ENCODE results near the gene IGF2R. TPM values are rescaled to one million over a fixed set of nuclear protein-coding genes. Genes with fewer than 3 reads are reported as not detected.

The IGF2R gene
- total RNA-seq, 2 donors from 2014 or later, result 50.8 TPM

DNA sequence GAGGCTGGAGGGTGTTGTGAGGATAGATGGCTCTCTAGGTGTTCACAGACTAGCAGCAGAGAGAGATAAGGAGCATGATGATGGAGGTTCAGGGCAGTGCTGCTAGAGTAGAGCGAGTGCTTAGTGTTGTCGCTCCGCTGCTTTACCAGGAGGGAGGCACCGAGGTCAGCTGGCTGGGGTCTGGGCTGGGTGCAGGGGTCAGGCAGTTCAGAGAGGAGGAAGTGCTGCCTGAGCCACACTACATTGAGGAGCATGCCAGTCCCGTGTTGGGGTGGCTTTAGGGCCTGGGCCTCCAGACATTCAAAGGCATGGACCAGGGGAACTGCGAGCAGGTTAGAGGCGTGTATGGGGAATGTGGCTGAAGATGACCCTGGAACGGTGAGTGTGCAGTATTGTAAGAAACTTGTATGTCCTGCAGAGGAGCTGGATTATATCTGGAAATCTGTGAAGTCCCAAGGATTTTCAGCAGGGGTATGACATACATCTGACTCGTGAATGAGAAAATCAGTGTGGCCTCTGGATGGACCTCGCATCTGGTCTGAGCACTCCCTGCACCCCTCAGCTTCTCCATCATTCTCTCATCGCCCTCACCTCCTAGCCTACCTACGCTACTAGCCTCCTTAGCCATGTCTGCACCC, 66.9 kb downstream of the IGF2R start:
- peaks cover 6 to 18% of the 10 kb centered on the region in 2 donors for H3K36me3 ChIP-seq (replicated peaks in 1 of 2; ENCODE audit: insufficient read depth in 1 of 2, low read depth in 2 of 2)
- intact Hi-C loops (cut with DNase I), result loop anchor here (10.0 kb wide), 1 partner anchor 51 kb away; no protein-coding TSS in a partner anchor
- no peak for ATAC-seq

DNA sequence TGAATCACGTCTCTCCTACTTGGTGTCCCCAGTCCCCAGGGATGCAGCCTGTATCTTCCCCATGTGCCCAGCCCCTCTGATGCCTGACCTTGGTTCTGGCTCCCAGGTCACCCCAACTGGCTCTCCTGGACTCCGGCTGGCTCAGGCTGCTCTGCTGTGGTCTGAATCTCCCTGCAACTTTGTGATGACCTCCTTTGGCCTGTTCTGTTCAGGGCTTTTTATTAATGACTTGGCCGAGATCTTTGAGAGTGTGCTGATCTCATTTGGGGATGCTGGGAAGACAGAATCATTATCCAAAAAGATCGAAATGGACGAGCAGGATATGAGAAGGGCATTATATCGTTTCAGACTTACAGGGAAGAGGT, 67.4 kb downstream of the IGF2R start:
- intact Hi-C loops (cut with DNase I), result loop anchor here (10.0 kb wide), 1 partner anchor 52 kb away; no protein-coding TSS in a partner anchor
- WGBS, 2 donors, result 89 to 91% methylated on average over 6 of the region's 6 CpGs
- ATAC-seq (no peak), DNase-seq (no peak)
- Histone ChIP-seq H3K4me1 (peaks cover under 1% of the 10 kb centered on the region), H3K9me3 (no peaks in the 10 kb centered on the region), H3K36me3 (replicated peaks in 1 of 2; ENCODE audit: insufficient read depth in 1 of 2, low read depth in 2 of 2) (peaks cover 6 to 19% of the 10 kb centered on the region in 2 donors), H3K27me3 (no peaks in the 10 kb centered on the region), H3K27ac (no peak overlapping the region), H3K4me3 (no peak overlapping the region)
- TF ChIP-seq POLR2A (IDR thresholded peaks at IDR 0.05), result no peak
- no peak for TF ChIP-seq CTCF (IDR thresholded peaks at IDR 0.05)

More for the DNA sequence above, 66.9 kb downstream of the IGF2R start:
- no peak overlapping the region for H3K4me3 ChIP-seq
- H3K9me3 ChIP-seq, result no peaks in the 10 kb centered on the region
- TF ChIP-seq POLR2A (IDR thresholded peaks at IDR 0.05) (no peak), CTCF (IDR thresholded peaks at IDR 0.05) (no peak)
- H3K27me3 ChIP-seq, result no peaks in the 10 kb centered on the region
- WGBS, 2 donors, result 90 to 92% methylated on average over 12 of the region's 12 CpGs
- no peaks in the 10 kb centered on the region for H3K4me1 ChIP-seq
- no peak overlapping the region for H3K27ac ChIP-seq
- DNase-seq, result no peak

DNA sequence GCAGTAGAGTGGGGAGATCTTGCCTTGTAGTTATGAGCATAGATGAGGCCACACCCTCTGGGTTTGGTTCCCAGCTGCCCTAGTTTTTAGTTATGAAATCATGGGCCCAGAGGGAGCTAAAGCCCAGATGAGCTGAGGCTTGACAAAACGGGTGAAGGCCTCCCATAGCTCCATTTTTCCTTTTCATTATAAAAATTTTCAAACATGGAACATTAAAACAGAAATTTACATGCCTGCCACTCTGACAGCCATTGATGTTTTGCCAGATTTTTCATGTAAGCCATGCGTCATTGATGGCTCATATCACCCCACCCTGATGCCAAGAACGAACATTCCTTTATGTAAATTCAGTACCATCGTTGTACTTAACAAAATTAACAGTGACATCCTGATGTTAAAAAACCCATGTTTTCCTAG, 67.9 kb downstream of the IGF2R start:
- DNase-seq (no peak), ATAC-seq (peak; percentile 39)
- Histone ChIP-seq H3K27ac (no peak overlapping the region), H3K4me1 (peaks cover 5% of the 10 kb centered on the region), H3K9me3 (no peaks in the 10 kb centered on the region), H3K4me3 (no peak overlapping the region), H3K27me3 (no peaks in the 10 kb centered on the region), H3K36me3 (replicated peaks in 1 of 2; ENCODE audit: insufficient read depth in 1 of 2, low read depth in 2 of 2) (peaks cover 6 to 17% of the 10 kb centered on the region in 2 donors)
- no peak for TF ChIP-seq POLR2A (IDR thresholded peaks at IDR 0.05)
- TF ChIP-seq CTCF (IDR thresholded peaks at IDR 0.05), result no peak
- WGBS, 2 donors, result 63 to 64% methylated on average over 4 of the region's 4 CpGs
- intact Hi-C loops (cut with DNase I), result loop anchor here (10.0 kb wide), 1 partner anchor 52 kb away; no protein-coding TSS in a partner anchor

DNA sequence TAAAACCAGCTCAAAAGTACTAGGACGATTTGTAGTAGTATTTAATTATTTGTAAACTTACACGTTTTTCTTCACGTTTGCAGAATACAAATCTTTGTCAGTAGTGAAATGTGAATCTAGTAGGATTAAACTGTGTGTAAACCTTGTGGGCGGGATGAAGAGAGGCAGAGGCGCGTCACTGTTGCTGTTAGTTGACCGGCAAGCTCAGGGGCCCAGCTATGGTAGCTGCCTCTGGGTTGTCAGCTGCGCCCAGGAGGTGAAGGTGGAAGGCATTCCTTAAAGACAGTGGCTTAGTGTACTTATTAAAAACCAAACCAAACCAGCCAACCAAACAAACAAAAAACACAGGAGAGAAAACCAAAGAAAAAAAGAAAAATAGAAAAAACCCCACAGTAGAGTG, 69.6 kb downstream of the IGF2R start:
- TF ChIP-seq POLR2A (IDR thresholded peaks at IDR 0.05) (no peak), CTCF (IDR thresholded peaks at IDR 0.05) (no peak)
- Histone ChIP-seq H3K27ac (no peak overlapping the region), H3K4me1 (peaks cover 21% of the 10 kb centered on the region), H3K27me3 (no peaks in the 10 kb centered on the region), H3K4me3 (no peak overlapping the region), H3K9me3 (no peaks in the 10 kb centered on the region), H3K36me3 (replicated peaks in 1 of 2; ENCODE audit: insufficient read depth in 1 of 2, low read depth in 2 of 2) (peaks cover under 1 to 12% of the 10 kb centered on the region in 2 donors)
- WGBS, 2 donors, result 86 to 92% methylated on average over 8 of the region's 8 CpGs
- no peak for DNase-seq
- ATAC-seq, result no peak
- intact Hi-C loops (cut with DNase I), result loop anchor here (10.0 kb wide), 1 partner anchor 54 kb away; no protein-coding TSS in a partner anchor

DNA sequence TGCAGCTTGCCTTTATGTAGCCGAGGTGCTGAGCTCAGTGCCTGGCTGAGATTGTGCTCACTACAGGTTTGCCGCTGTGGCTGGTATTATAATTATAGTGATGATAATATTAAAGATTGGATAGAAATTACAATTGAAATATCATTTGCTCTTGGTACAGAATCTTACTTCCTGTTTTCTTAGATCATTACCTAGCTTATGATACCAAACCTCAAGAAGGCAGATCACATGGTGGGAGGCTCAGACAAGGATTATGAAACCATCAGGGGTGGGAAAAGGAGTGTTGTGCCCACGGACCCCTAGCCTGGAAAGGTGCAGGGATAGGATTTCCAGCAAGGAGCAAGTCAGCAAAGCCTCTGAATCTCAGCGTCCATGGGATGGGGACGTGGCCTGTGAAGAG, 70.6 kb downstream of the IGF2R start:
- Histone ChIP-seq H3K27ac (no peak overlapping the region), H3K4me1 (peaks cover 21% of the 10 kb centered on the region), H3K4me3 (no peak overlapping the region), H3K36me3 (replicated peaks in 1 of 2; ENCODE audit: insufficient read depth in 1 of 2, low read depth in 2 of 2) (peaks cover 0 to 18% of the 10 kb centered on the region in 2 donors), H3K27me3 (no peaks in the 10 kb centered on the region), H3K9me3 (no peaks in the 10 kb centered on the region)
- 84 to 89% methylated on average over 5 of the region's 5 CpGs for WGBS, 2 donors
- ATAC-seq (no peak), DNase-seq (no peak)
- intact Hi-C loops (cut with DNase I), result loop anchor here (10.0 kb wide), 1 partner anchor 55 kb away; no protein-coding TSS in a partner anchor
- no peak for TF ChIP-seq POLR2A (IDR thresholded peaks at IDR 0.05)
- no peak for TF ChIP-seq CTCF (IDR thresholded peaks at IDR 0.05)
